ENCODE data around the gene TENT4A.

Gene TENT4A

DNA sequence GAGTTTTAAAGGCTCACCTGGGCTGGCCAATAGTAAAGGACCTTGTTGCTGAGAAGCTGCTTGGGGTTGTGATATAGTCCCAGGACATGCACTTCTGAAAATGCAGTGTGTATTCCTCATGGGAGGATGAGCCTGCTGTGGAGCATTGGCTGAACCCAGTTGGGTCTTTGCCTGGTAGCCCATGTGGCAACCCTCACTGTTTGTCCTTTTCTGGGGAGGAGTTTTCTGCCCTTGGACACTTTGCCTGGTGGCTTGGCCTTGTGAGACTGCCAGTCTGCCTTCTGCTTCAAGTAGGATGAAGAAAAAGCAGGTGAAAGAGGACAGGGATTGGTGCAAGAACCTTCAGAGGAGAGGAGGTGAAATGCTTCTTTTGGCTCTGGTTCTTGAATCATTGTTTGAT is 4.0 kb downstream of the TENT4A start:
- in situ Hi-C loops (cut with MboI; ENCODE audit: low sequenced_read_pairs): no loop called here

DNA sequence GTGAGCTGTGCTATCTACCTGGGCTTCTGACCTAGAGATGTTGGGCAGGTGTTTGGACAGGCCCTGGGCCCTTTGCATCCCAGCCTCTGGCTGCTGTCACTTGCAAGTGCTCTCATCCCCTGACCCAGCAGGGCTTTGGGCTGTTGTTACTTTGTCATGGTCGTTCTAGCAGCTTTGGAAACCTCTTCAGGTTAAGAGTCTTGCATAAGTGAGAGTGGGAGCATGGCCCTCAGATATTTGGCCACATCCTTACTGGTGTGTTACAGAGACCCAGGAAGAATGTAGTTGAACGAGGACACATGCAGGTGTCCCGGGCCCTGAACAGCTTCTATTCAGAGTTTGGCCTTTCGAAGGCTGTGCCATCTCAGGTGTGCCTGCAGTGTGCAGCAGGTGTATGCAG is 4.5 kb downstream of the TENT4A start:
- in situ Hi-C loops (cut with MboI; ENCODE audit: low sequenced_read_pairs): no loop called here

DNA sequence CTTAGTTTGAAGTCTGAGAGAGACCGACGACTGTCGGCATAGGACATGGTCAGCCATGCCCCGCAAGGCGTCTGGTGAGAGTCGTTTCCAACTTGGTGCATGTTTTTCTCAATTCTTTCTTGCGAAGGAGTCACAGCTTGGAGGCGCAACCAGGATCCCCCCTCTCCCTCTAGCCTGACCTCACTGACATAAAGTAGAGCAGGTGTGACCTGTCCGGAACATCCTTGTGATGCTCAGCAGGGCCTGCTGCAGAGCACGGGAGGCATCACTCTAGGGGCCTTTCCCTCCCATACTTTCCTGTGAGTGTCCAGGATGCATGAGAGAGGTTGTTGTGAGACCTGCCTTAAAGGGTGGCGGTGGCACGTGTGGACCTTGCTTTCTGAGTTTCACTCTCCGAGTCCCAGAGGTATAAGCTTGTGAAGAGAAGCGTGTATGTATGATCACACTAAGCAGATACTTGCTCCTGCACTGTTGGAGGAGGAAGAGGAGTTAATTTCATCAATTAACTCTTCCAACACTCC is 5.0 kb downstream of the TENT4A start:
- in situ Hi-C loops (cut with MboI; ENCODE audit: low sequenced_read_pairs): no loop called here

DNA sequence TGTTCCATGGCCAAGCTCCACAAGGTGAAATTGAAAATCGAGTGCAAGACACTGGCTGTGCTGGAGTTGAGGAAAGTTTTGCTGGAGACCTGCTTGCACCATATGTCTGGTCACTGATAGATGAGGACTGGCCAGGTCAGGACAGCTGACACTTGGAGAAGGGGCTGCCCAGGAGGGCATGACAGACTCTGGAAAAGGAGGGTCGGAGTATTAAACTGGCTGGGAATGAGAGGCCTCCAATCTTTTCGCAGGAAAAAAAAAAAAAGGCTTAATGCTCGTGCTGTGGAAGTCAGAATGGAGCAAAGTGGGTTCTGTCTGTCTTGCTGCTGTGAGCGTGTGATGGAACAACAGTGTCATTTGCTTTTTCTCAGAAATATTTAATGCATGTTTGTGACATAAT is 5.5 kb downstream of the TENT4A start:
- in situ Hi-C loops (cut with MboI; ENCODE audit: low sequenced_read_pairs): no loop called here

DNA sequence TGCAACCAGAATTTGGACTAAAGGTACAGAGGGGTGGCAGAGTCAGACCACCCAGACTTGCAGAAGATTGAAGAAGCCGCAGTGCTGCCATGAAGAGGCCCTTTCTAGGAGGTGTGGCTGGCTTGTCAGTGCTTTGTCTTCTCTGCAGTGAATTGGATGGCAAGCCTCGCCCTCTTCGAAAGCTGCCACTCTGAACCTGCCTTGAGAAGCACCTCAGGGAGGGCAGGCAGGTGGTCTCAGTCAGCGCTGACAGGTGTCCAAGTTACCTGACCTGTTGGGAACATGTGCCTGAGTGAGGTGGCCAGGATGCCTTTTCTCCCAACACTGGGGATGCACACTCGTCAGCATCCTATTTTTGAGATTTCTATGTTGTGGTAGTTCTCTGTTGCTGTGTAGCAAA is 6.2 kb downstream of the TENT4A start:
- in situ Hi-C loops (cut with MboI; ENCODE audit: low sequenced_read_pairs): no loop called here

DNA sequence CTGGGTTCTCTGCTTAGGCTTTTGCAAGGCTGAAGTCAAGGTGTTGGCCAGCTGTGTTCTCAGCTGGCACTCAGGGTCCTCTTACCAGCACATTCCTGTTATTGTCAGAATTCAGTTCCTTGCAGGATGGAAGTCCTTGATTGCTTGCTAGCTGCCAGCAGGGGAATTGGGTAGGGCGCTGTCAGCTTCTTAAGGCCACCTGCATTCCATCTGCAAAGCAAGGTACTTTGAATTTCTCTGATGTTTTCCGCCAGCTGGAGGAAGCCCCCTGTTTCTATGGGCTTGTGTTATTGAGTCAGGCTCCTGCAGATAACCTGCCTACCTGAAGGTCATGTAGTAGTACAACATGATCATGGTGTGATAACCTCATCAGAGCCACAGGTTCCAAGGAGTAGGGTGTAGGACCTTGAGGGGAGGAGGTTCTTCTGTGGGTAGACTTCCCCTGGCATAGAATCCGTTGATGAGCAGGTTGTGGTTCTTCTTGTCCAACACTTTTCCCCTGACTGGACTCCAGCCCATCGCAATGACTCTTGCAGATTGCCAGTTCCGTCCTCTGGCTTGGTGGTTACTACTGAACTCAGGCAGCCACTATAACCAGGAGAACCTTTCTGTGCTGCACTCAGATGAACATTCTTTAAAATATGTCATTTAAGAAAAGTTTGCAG is 6.8 kb downstream of the TENT4A start:
- in situ Hi-C loops (cut with MboI; ENCODE audit: low sequenced_read_pairs): no loop called here

DNA sequence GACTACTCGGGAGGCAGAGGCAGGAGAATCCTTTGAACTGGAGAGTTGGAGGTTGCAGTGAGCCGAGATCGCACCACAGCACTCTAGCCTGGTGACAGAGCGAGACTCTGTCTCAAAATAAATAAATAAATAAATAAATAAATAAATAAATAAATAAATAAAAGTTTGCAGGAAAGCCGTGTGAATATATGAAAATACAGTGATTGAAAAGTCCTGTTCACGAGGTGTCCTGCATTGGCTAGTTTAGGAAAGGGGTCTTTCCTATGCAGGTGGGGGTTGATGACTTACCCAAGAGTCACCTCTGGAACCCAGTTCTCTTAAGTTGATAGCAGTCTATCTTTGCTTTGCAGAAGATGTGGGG is 7.3 kb downstream of the TENT4A start:
- in situ Hi-C loops (cut with MboI; ENCODE audit: low sequenced_read_pairs): no loop called here

DNA sequence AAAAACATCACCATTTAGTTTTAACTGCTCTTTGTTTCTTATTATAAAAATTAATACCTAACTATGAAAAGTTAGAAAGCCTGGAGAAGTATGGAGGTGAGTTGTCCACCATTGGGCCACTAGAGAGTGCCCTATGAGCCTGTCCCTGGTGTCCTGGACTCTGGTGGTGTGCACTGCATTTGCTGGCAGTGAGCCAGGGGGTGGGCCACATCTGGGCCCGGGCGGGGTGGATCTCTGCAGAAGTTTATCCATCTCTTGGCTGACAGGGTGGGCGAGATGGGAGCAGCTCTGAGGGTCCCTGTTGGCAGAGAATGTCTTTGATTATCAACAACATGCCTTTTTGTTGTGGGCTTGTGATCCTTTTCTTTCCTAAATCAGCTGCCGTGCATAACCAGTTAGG is 8.2 kb downstream of the TENT4A start:
- in situ Hi-C loops (cut with MboI; ENCODE audit: low sequenced_read_pairs): no loop called here

DNA sequence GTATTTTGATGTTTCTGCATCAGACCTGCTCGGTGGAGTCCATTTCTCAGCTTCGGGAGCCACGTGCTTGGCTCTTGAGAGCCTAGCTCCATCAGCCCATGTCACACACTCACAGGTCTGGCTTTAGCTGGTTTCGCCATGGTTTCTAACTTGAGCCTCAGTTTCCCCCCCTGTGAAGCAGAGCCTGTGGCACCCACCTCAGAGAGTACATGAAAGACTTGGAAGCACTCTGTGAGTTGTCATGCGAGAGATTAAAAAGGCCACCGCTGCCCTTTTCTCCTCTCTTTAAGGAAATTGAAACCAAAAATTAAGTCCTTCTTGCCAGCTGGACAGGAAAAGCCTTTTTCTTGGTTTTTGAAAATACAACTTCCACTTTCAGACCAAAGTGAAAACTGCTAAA is 8.8 kb downstream of the TENT4A start:
- in situ Hi-C loops (cut with MboI; ENCODE audit: low sequenced_read_pairs): no loop called here

DNA sequence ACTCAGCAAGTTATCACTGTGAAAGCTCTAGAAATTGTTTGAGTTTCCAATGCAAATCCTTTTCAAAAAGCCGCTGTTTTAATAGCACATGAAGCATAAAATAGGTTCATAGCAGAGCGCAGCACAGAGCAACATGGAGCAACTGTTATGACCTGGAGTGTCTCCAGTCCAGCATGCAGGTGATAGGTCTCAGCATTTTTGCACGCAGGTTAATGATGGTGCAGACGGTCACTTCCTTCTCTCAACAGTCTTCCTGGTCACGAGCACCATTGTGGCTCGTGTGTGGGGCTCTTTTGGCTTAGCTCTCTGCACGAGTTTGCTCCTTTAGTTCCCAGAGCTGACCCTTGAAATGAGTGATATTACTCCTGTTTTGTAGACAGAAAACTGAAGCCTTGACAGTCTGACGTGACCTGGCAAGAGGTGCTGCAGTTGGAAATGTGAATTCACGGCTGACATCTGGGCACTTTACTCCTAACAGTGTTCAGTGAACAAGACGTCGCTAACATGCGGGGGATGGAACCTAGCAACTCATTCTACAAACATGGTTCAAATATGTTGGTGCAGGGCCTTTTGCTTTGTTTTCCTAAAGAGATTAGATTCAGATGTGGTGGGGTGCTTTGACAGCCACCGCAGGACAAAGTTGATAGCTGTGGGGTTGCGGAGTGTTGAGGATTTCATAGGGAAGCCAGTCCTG is 10.0 kb downstream of the TENT4A start:
- in situ Hi-C loops (cut with MboI; ENCODE audit: low sequenced_read_pairs): no loop called here

DNA sequence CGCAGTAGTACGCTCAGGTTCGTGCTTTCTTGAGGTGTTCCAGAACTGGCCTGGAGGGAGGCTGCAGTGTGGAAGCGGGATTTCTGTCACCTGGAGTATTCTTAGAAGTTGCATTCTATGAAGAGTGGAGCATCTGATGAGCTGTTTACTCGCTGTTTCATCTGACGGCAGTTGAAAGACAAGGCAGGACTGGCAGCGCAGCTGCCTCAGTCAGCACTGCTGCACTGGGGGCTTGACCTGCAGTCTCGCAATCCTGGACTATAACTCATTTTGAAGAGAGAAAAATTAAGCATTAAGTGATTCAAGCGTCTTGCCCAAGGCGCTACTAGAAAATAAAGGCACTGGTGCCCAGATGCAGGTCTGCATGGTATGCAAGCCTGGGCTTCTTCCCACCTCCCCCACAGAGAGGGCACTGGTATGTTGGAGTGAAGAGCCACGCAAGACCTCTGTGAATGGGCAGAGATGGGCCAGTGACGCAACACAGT is 10.6 kb downstream of the TENT4A start:
- in situ Hi-C loops (cut with MboI; ENCODE audit: low sequenced_read_pairs): no loop called here

DNA sequence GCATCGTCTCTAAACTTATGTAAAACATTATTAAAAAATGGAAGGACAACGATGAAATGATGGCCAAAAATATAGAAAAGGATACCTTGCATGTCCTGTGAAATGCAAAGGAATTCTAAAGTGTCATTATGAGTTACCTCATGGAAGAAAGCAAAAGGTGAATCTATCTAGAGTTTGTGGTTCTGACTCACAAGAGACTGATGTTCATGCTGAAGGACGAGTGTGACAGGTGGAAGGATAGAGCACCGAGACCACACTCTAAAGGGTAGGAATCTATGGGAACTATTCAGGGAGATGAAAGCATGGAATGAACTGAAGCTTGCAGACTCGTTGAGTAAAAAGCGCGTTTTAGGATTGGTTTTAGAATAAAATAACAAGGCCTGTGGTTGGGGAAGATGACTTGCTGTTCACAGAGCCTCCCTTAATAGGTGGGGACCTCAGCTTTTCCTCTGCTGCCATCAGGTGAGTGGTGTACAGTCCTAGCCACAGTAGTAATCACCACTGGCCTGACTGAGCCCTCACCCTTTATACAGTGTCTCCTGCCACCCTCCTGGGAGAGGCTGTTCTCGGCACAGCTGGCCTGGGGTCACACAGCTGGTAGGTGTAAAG is 11.2 kb downstream of the TENT4A start:
- in situ Hi-C loops (cut with MboI; ENCODE audit: low sequenced_read_pairs): no loop called here

DNA sequence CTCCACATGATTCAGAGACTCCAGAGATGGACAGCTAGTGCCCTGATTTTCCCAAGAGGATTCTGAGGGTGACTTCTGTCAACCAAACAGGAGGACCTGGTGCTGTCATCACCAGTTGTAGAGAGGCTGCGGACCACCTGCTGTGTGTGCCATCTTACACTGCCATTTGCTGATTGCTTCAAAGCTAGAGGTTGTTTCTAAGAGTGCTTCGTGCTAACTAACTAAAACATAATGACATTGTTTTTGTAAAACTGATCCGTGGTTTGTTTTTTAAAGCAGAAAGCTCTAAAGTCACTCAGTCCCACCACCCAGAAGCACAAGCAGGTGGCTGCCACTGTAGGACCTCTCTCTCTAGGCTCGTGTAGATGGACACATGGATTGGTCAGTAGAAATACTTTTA is 12.2 kb downstream of the TENT4A start:
- in situ Hi-C loops (cut with MboI; ENCODE audit: low sequenced_read_pairs): no loop called here

DNA sequence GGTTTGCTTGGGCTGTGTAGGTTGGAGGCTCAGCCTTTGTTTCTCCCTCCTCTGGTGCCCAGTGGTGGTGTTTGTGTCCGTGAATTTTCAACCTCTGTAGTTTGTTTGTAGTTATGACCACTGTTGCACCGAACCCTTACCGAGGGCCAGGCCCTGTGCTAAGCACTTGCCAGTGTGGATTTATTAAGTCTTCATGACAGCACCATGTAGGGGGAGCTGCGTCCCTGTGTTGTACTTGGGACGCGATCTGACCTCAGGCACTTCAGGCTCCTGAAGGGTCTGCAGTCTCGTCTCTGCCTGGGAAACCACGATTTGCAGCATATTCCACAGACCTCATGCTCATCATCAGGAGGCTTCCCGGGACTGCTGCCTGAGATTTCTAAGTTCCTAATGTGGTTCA is 12.8 kb downstream of the TENT4A start:
- in situ Hi-C loops (cut with MboI; ENCODE audit: low sequenced_read_pairs): no loop called here

DNA sequence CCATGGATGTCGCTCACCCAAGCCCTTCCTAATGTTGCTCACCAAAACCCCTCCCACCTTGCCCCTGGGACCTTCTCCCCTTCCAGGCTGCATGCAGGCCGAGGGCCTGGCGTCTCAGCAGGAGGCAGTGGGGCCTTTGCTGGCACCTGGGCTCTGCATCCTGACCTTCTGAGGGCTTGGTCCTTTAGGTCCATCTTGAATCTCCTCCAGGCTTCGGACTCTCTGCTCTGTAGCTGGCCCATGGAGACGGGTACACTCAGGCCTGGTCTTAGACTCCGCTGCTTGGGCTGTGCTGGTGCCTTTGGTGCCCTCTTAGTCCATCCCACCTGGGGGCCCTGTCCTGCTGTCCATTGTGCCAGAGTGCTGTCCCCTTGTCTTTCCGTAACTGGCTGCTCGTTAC is 14.0 kb downstream of the TENT4A start:
- in situ Hi-C loops (cut with MboI; ENCODE audit: low sequenced_read_pairs): no loop called here

DNA sequence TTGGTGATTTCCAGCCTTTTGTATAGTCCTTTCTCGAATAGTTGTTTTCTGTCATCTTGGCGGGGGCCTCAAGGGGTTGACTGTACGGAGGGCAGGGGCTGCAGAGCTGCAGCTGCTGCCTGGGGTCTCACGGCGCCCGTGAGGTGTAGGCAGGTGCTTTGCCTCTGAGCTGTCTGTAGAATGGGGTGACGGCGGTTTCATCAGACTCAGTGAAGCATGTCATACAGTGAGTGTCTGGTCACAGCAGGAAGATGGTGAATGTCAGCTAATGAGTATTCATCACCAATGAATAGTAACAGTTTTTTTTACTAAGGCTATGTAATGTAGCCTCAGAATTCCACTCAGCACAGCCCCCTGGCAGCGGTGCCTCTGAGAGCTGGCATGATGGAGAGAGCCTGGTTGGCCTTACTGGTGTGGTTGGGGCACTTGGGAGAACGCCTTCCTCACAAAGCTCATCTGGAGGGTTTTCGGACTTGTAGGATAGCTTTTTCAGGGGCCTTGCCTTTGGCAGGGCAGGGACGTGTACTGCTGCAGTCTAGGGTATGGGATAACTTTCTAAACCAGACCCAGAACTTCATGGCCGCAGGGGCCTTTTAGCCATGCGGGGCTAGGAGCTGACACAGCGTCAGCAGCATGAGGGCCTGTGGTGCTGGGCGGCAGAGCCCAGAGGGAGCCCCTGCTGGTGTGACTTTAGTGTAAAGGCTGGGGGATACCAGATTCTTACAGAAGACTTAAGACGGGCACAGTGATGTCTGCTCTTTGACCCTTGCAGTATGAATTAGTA is 15.0 kb downstream of the TENT4A start:
- in situ Hi-C loops (cut with MboI; ENCODE audit: low sequenced_read_pairs): no loop called here

DNA sequence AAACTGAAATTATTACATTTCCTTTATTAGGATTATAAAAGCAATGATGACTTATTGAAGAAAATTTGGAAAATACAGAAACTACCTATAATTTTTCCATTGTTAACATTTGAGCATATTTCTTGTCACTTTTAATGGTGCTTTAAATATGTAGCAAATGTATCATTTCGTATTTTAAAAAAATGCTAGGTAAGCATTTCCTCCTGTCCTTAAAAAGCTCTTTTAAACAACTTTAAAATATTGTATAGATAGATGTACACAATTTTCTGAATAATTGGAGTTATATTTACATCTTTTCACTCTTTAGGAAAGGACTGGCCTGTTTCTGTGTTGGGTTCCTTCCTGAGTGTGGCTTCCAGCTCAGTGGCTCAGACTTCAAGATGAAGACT is 15.6 kb downstream of the TENT4A start:
- in situ Hi-C loops (cut with MboI; ENCODE audit: low sequenced_read_pairs): no loop called here

DNA sequence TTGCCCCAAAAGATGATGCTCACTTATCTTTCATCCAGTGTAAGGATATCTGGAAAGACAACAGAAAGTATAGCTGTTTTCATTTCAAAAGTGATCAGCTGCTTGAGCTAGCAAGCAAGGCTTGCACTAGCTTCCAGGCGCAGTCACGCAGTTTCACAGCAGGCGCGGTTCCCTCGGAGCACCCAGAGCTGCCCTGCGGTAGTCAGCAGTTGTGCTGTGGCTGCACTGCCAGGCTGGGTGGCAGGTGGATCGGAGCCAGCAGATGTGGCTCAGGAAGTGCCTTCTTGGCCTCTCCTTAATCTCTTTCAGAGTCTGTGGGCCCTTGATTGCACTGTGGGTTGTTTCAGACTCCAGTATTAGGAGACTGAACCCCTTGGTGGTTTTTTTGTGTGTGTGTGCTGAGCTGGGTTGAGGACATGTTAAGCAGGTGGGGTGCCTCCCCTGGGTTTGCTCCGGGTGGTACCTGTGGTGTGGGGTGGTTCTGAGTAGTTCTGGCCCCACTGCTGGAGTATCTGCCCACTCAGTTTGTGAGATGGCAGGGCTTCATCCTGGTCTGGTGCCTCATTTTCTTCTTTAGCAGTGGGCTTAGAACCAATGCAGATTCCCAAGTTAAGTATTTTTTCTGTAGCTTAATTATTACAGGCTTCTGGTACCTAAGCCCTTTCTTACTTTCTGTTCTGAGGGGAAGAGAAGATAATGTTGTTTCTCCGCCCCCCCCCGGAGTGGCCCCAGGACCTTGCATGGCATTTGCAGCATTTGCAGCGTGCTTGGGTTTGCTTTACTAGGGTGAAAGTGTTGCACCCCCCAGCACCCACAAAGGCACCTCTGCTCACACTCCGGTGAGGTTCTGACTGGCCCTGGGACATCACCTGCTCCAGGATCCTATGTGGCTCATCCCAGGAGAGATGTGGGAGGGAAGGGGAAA is 16.4 kb downstream of the TENT4A start:
- in situ Hi-C loops (cut with MboI; ENCODE audit: low sequenced_read_pairs): no loop called here

DNA sequence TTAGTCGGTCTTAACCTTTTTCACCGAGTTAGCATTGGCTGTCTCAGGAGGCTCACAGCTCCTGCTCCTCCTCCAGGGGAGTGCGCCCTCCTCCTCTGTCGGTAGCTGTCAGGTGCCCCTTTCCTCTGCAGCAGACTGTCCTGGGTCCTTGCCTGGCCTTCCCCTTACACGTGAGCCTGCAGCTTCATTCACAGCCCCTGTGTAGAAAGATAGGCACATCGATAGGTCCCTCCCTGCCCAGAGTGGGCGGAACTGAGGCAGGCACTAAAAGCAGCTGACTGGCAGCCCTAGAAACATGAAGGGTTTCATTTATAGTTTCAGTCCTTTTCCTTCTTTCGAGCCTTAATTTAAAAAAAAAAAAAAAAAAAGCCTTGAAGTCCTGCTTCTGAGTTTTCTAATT is 17.2 kb downstream of the TENT4A start:
- in situ Hi-C loops (cut with MboI; ENCODE audit: low sequenced_read_pairs): no loop called here

DNA sequence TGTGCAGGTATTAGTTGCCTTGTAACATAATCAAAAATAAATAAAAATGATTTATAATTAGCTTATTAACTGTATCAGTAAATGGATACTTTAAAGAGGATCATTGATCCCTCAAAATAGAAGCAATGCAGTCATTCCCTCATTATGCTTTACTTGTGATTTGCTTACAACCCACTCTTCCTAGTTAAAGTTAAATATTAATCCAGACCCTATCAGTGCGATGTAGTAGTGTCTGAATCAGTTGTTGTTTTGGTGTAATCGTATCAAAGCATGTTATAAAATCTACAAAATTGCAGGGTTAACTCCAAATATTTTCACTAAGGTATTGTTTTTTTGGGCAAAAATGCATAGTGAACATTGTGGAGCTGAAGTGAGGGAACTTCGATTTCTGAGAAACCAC is 17.6 kb downstream of the TENT4A start:
- in situ Hi-C loops (cut with MboI; ENCODE audit: low sequenced_read_pairs): no loop called here

All from HL-60/S4 (cell line).